ENCODE results near the gene ADGRL4.
"Not testable (repeated sequence)": the region's sequence is repeated elsewhere in the genome, so short reads cannot be mapped to it uniquely, and the experiment has no call there.

ADGRL4 gene

GRCh38 chr1:79006564-79006963 is at the start of gene ADGRL4:
TSS of gene ADGRL4 (minus strand) at chr1:79006730. CDS start at chr1:79006654, 76 bp downstream.
- DNase-seq = no peak

- DNase-seq = no peak
Observed at GRCh38 chr1:79055856-79056255, 49.3 kb upstream of the ADGRL4 start.

DNA sequence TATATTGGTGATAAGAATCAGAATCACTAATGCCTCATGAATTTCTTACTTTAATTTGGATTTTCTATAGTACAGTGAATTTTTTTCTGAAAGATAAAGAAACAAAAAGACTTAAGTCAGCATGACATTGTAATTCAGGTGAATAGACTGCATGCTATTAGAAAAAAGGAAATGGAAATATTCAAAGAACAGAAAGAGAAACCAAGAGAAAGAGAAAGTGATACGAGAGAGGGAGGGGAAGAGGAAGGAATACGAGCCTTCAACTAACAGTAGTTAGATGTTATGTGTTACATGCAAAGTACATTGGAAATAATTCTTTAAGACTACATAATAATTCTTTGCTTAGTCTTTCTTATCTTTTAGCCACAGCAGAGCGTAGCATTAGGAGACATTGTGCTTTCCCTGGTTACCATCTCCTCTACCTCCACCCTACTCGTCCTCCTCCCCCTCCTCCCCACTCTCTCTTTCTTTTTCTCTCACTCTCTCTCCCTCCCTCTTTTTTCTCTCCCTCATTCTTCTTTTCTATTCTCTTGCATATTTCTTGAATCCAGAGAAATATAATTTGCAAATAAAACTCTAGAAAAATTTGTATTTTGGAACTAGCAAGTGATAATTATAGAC is 46.4 kb upstream of the ADGRL4 start:
- no peak for DNase-seq

DNA sequence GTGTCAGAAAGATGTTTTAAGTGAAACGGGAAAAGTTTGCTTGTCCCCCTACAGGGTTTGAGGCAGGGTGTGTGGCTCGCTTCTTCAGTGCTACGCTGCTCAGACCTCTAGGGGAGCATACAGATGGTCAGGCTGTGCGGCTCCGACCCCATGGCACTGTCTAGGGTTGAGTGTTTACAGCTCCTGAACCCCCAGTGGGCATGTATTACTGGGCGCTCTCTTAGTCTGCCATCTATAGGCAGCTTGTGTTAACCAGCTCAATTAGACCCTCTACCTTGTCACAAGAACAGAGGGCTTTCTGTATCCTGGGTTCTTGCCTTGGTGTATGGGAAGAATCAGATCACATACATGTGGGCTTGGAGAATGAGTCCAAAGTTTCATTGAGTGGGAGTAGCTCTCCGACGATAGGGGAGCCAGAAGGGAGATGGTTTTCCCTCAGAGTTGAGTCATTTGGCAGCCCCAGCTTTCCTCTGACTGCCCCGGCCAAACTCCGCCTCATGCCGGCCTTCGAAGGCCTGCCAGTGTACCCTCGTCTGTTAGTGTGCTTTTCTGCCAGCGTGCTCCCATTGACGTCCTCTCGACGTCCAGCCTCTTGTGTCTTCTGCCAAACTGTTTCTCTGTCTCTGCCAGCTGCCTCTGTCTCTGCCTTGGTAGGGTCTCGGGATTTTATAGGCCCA is 38.6 kb upstream of the ADGRL4 start:
- DNase-seq = peak in 1 of 2 experiments; percentile 12

GRCh38 chr1:79043506-79043905 is 37.0 kb upstream of the ADGRL4 start:
- DNase-seq = no peak

DNA sequence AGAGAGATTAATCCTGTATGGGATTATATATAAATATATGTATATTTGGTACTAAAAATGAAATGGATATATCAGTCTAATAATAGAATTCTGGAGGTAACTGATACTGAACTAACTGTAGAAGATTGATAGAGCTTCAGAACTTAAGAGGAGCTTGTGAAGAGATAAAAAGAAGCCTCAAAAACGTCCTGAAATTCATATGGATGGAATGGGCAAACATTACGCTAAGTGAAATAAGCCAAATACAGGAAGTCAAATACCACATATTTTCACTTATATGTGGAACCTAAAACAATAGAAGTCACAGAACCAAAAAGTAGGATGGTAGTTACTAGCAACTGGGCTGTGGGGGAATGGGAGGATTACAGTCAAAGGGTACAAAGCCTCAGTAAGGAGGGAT is 36.0 kb upstream of the ADGRL4 start:
- no peak for DNase-seq

DNA sequence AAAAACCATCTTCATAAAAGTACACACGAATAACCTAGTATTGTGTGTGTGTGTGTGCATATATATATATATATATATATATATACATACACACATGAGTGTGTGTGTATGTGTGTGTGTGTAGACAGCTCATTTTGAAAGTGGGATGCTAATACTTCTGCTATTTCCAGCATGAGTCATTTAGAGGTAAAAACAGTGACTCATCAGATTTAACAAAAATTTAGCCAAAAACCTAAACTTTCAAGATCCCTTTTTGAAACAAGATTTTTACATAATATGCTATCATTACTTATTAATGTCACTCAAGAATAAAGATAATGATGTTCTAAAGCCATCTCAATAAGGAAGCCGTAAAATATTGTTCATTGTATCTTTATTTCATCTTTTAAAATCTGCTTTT is 35.6 kb upstream of the ADGRL4 start:
- DNase-seq = no peak

GRCh38 chr1:79041666-79042065 is 35.1 kb upstream of the ADGRL4 start:
- DNase-seq = no peak

- no peak for DNase-seq
Observed at GRCh38 chr1:79040424-79041082, 34.0 kb upstream of the ADGRL4 start.

GRCh38 chr1:79037085-79037484 is 30.6 kb upstream of the ADGRL4 start:
- DNase-seq = no peak

DNA sequence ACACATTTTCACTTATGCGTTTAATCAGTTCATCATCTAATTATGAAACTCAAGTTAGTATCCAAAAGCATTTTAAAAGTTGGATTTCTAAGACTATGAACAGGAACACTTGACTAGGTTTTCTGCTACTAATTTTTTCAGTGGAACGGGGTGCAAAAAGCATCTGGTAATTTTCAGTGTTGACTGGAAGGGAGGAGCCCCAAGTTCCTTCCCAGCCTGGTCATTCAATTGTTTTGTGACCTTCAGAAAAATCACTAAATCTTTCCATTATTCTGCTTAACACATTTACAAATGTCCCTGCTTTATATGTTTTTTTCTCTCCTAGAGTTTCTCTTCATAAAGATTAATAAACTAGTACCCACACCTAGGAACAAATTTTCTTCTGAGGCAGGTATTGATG is 6.0 kb upstream of the ADGRL4 start:
- no peak for DNase-seq

DNA sequence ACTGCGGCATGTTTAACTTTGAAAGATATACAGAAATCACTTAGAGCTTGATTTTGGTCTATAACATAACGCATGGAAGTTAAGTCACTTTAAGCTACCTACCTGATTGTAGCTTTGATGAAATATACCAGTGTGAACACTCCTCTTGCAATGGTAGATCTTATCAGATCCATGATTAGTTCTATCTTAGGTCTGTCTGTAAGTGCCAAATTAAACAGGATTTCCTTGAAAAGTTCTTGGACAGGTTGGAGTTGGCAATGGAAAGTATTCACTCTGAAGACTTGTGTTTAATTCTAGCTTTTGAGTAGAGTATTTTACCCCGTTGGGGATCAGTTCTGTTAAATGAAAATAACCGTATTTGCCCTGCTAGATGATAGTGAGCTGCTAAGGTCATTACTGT is 4.1 kb upstream of the ADGRL4 start:
- DNase-seq = no peak

GRCh38 chr1:79005945-79006344 is 585 bp downstream of the ADGRL4 start:
- no peak for DNase-seq

- no peak for DNase-seq
Observed at GRCh38 chr1:79004916-79005315, 1.6 kb downstream of the ADGRL4 start.

DNA sequence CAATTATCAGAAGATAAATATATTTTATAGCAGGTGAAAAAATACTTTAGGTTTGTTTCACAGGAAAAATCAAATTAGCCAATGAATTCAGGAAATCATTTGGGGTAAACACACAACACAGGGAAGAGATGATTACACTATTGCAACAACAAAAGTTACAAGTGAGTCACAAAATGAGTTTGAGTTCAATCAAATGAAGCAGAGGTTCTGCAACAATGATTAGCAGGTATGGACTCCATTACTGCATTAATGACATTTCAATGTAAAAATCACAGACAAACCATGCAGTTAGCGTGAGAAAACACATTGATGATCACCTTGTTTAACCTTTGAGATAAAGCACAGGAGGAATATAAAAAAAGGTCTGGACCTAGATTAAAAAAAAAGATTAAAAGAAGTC is 9.7 kb downstream of the ADGRL4 start:
- no peak for DNase-seq

DNA sequence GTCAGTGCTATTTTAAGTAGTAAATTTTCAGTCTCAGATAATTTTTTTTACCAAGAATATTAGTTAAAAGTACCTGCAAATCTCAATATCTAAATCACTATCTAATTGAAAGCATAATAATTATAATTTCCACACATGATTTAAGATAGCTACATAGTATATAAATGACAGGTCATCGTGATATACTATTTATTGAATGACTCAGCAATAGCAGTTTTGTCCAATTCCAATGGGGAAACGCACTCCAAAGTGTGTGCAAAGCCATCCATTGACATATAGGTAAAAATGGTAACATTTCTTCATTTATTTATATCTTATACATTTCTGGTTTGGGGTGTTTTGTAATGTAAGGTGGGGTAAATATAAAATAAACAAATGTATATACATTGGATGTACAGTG is 19.5 kb downstream of the ADGRL4 start:
- DNase-seq = no peak

GRCh38 chr1:78980511-78980910 is 26.0 kb downstream of the ADGRL4 start:
- DNase-seq = no peak

DNA sequence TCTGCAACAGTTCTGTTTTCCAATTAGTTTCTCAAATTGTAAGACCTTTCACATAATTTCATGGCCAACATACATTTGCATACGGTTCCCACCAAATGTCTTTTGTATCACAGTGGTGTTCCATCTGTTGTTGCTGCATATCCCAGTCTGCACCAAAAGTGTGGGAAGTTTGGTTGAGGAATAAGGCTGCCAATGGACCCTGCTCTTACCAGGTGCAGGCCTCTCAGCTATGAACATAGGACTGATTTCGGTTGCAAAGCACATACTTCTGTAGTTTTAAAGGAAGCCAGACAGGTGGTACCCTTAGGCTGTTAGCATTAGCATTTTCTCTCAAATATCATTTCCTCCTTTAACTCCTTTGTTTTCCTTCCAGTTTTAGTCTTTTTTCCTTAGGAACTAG is 33.8 kb downstream of the ADGRL4 start:
- DNase-seq = no peak

DNA sequence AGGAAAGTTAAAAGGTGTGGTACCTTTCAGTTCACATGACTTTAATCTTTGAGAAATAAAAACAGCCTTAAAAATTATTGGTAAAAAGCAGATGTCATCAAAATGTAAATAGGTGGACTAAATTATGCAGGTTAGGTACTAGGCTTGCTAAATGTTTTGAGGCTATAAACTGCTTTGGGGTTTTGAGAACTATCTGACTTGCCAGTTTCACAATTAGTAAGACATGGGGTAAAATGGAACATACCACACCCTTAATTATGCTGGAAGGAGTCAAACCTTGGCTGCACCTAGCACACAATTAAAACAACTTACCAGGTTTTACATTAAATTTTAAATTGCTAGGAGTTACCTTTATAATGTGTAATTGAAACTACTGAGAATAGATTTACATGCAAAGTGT is 39.4 kb downstream of the ADGRL4 start:
- DNase-seq = not testable (repeated sequence)

- DNase-seq = no peak
Observed at GRCh38 chr1:78958711-78959110, 47.8 kb downstream of the ADGRL4 start.

DNA sequence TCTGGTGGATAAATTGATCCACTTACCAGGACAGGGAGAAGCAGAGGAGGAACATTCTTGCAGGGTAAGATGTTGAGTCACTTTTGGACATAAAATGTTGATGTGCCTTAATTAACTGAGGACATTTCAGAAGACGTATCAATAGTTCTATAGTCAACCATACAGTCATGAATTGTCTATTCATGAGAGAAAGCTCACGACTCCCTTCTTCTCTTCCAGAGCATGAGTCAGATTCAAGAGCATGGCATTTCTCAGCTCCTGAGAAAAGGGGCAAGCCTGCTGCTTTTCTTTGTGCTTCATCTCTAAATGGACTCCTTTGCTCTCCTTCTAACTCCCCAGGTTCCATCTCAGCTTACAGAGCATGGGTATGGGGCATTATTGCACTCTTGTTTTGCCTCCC is 55.7 kb downstream of the ADGRL4 start:
- DNase-seq = no peak

- no peak for DNase-seq
Observed at GRCh38 chr1:78949227-78949626, 57.3 kb downstream of the ADGRL4 start.

DNA sequence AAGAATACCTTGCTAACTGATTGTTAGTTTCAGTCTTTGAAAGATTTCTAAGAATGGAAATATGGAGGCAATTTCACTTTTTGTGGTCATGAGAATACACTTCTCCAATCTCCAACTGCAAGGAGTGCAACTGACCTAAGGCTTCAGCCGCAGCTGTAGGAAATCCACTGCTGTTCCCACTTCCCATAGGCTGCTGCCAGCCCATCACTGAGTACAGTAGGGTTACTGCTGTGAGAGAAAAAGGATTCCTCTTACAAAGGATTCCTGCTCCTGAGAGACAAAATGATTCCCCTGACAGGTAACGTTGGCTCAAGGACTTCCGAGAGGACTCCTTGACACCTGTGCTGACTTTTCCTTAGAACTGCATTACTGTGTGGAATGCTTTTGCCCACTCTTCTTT is 87.4 kb downstream of the ADGRL4 start:
- DNase-seq = no peak

DNA sequence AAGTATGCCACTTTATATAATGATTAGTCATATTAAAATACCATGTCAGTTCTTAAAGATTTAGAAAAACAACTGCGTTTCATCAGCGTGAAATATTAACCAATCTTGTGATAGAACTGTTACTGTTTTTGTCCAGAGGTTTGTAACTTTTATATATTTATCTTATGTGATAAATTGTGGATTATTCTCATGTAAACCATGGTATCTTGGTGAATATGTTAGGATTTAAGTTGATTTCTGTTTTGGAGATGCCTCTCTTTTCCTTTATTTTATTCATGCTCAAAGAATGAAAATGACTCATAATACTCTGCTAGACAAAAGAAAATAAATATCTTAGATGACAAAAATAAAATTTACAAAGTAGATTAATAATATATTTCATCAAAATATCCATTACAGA is 88.4 kb downstream of the ADGRL4 start:
- no peak for DNase-seq

GRCh38 chr1:78916986-78917385 is 89.5 kb downstream of the ADGRL4 start:
- DNase-seq = no peak

Data from NCI-H526 (cell line).